ENCODE results near the gene KCNH5.

DNA sequence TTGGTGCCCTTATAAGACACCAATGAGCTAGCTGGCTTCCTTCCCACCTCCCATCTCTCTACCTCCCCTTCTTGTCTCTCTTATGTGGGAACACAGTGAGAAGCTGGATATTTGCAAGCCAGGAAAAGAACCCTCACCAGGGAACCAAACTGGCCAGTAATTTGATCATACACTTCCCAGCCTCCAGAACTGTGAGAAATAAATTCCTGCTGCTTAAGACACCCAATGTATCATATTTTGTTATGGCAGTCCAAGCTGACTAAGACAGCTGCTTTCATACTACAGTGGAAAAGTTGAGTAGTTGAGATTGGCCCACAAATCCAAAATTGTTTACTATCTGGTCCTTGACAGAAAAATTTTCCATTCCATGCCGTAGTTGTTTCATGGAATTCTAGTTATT is 269.0 kb downstream of the KCNH5 start:
- TF ChIP-seq, protein P1, sequence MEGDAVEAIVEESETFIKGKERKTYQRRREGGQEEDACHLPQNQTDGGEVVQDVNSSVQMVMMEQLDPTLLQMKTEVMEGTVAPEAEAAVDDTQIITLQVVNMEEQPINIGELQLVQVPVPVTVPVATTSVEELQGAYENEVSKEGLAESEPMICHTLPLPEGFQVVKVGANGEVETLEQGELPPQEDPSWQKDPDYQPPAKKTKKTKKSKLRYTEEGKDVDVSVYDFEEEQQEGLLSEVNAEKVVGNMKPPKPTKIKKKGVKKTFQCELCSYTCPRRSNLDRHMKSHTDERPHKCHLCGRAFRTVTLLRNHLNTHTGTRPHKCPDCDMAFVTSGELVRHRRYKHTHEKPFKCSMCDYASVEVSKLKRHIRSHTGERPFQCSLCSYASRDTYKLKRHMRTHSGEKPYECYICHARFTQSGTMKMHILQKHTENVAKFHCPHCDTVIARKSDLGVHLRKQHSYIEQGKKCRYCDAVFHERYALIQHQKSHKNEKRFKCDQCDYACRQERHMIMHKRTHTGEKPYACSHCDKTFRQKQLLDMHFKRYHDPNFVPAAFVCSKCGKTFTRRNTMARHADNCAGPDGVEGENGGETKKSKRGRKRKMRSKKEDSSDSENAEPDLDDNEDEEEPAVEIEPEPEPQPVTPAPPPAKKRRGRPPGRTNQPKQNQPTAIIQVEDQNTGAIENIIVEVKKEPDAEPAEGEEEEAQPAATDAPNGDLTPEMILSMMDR (conservative IDR thresholded peaks at IDR 0.05) = no peak
- no peak for TF ChIP-seq EZH2 (IDR thresholded peaks at IDR 0.05; ENCODE audit: low read depth)
